Neural progenitor cell (in vitro differentiated cells): ENCODE measurements around the gene GTF3C1. TPM values are rescaled to one million over a fixed set of nuclear protein-coding genes. Genes with fewer than 3 reads are reported as not detected.

Experiments
- DNase-seq: peaks from one replicate; pipeline ENCODE4 v3.0.0-alpha.2; 2016; ENCODE audit warnings: low spot score
- H2AFZ ChIP-seq: fragments of 200-600 bp; sonication (generic); replicated peaks from 2 replicates; pipeline ENCODE4 v1.6.1; 2016; ENCODE audit warnings: antibody characterized with exemption
- H3F3A ChIP-seq: fragments of 200-600 bp; sonication (generic); 2 replicates; pipeline ENCODE4 v1.6.1; 2016; ENCODE audit warnings: antibody characterized with exemption, low read depth
- H3K27ac ChIP-seq: fragments of 200-600 bp; sonication (generic); 2 replicates; pipeline ENCODE4 v1.5.1; 2016; ENCODE audit warnings: mild to moderate bottlenecking
- H3K27me3 ChIP-seq: fragments of 200-600 bp; sonication (generic); 2 replicates; pipeline ENCODE4 v1.6.1; 2016; ENCODE audit warnings: mild to moderate bottlenecking, moderate library complexity
- H3K36me3 ChIP-seq: fragments of 200-600 bp; sonication (generic); 2 replicates; pipeline ENCODE4 v1.5.1; 2016
- H3K4me1 ChIP-seq: fragments of 200-600 bp; sonication (generic); 2 replicates; pipeline ENCODE4 v1.6.1; 2016; ENCODE audit warnings: mixed run types
- H3K4me2 ChIP-seq: fragments of 200-600 bp; sonication (generic); 2 replicates; pipeline ENCODE4 v1.6.1; 2016
- H3K4me3 ChIP-seq: fragments of 200-600 bp; sonication (generic); 2 replicates; pipeline ENCODE4 v1.5.1; 2016
- H3K79me2 ChIP-seq: fragments of 200-600 bp; sonication (generic); 2 replicates; pipeline ENCODE4 v1.6.1; 2016; ENCODE audit warnings: low read depth
- H3K9ac ChIP-seq: fragments of 200-600 bp; sonication (generic); 2 replicates; pipeline ENCODE4 v1.6.1; 2016
- H3K9me3 ChIP-seq: fragments of 200-600 bp; sonication (generic); 2 replicates; pipeline ENCODE4 v1.5.1; 2016; ENCODE audit warnings: low read depth
- H4K20me1 ChIP-seq: fragments of 200-600 bp; sonication (generic); 2 replicates; pipeline ENCODE4 v1.6.1; 2016; ENCODE audit warnings: low read depth
- H3K27ac Mint-ChIP-seq: 3 replicates; pipeline ENCODE4 v1.8.0; 2021; ENCODE audit warnings: mixed read lengths
- H3K27me3 Mint-ChIP-seq: 2 replicates; pipeline ENCODE4 v1.8.0; 2022; ENCODE audit warnings: low read depth, mild to moderate bottlenecking, inconsistent platforms, moderate library complexity, mixed read lengths; ENCODE audit not compliant: insufficient read depth
- H3K36me3 Mint-ChIP-seq: 3 replicates; pipeline ENCODE4 v1.8.0; 2021; ENCODE audit warnings: mixed read lengths
- H3K4me1 Mint-ChIP-seq: 3 replicates; pipeline ENCODE4 v1.8.0; 2021; ENCODE audit warnings: mixed read lengths
- H3K4me3 Mint-ChIP-seq: 3 replicates; pipeline ENCODE4 v1.8.0; 2021; ENCODE audit warnings: mild to moderate bottlenecking, moderate library complexity, mixed read lengths
- H3K9me3 Mint-ChIP-seq: 3 replicates; pipeline ENCODE4 v1.8.0; 2020; ENCODE audit warnings: mixed read lengths
- CTCF ChIP-seq: fragments of 200-600 bp; sonication (generic); IDR thresholded peaks from 2 replicates; pipeline ENCODE4 v1.5.1; 2017; ENCODE audit warnings: antibody characterized with exemption, mild to moderate bottlenecking
- EZH2 ChIP-seq: fragments of 200-600 bp; sonication (generic); IDR thresholded peaks from 2 replicates; pipeline ENCODE4 v1.6.1; 2017; ENCODE audit warnings: antibody characterized with exemption, mild to moderate bottlenecking, moderate library complexity
- EZH2phosphoT487 ChIP-seq: fragments of 200-600 bp; sonication (generic); IDR thresholded peaks from 2 replicates; pipeline ENCODE4 v1.6.1; 2017; ENCODE audit warnings: antibody characterized with exemption
- total RNA-seq: library from RNA; depleted of rRNA; stranded (reverse); fragments of >200 nt; gene quantifications from 2 replicates; pipeline ENCODE4 v1.2.3, GENCODE V29; 2015; ENCODE audit warnings: low replicate concordance

GTF3C1 gene
- total RNA-seq, 1 donor from 2014 or later = 60.9 TPM

GRCh38 chr16:27505297-27506236, 44.1 kb downstream of the GTF3C1 start:
- no peaks in the 10 kb centered on the region for H3K79me2 ChIP-seq
- Mint-ChIP-seq H3K4me1 (no peaks in the 10 kb centered on the region), H3K27me3 (peaks cover 3% of the 10 kb centered on the region), H3K9me3 (no peaks in the 10 kb centered on the region), H3K4me3 (no peak overlapping the region), H3K36me3 (peaks cover 54% of the 10 kb centered on the region), H3K27ac (no peak overlapping the region)
- no peak overlapping the region for H3K9ac ChIP-seq
- no peak overlapping the region for H3K27ac ChIP-seq
- no peak overlapping the region for H2AFZ ChIP-seq
- H3K27me3 ChIP-seq = no peaks in the 10 kb centered on the region
- H3K36me3 ChIP-seq = peaks cover 4% of the 10 kb centered on the region
- no peaks in the 10 kb centered on the region for H3K4me1 ChIP-seq
- no peaks in the 10 kb centered on the region for H3K9me3 ChIP-seq
- no peaks in the 10 kb centered on the region for H3F3A ChIP-seq
- no peak overlapping the region for H3K4me3 ChIP-seq
- no peak for DNase-seq
- no peak for TF ChIP-seq EZH2phosphoT487
- TF ChIP-seq CTCF = no peak
- TF ChIP-seq EZH2 = no peak
- no peak overlapping the region for H3K4me2 ChIP-seq
- H4K20me1 ChIP-seq = no peaks in the 10 kb centered on the region

- Histone ChIP-seq H4K20me1 (no peaks in the 10 kb centered on the region), H3K4me2 (no peak overlapping the region), H3K4me1 (no peaks in the 10 kb centered on the region), H3K36me3 (peaks cover 4% of the 10 kb centered on the region), H2AFZ (no peak overlapping the region), H3K27ac (no peak overlapping the region), H3K9me3 (no peaks in the 10 kb centered on the region), H3K79me2 (no peaks in the 10 kb centered on the region), H3F3A (no peaks in the 10 kb centered on the region), H3K27me3 (no peaks in the 10 kb centered on the region), H3K4me3 (no peak overlapping the region), H3K9ac (no peak overlapping the region)
- Mint-ChIP-seq H3K27me3 (peaks cover 3% of the 10 kb centered on the region), H3K27ac (no peak overlapping the region), H3K4me1 (no peaks in the 10 kb centered on the region), H3K4me3 (no peak overlapping the region), H3K9me3 (no peaks in the 10 kb centered on the region), H3K36me3 (peaks cover 54% of the 10 kb centered on the region)
- no peak for TF ChIP-seq EZH2phosphoT487
- TF ChIP-seq EZH2 = no peak
- no peak for TF ChIP-seq CTCF
- no peak for DNase-seq
These were observed 46.1 kb downstream of the GTF3C1 start for GRCh38 chr16:27503662-27504061.

GRCh38 chr16:27500801-27501200, 48.9 kb downstream of the GTF3C1 start:
- Mint-ChIP-seq H3K36me3 (peaks cover 48% of the 10 kb centered on the region), H3K9me3 (no peaks in the 10 kb centered on the region), H3K27me3 (no peaks in the 10 kb centered on the region), H3K4me3 (no peak overlapping the region), H3K4me1 (no peaks in the 10 kb centered on the region), H3K27ac (no peak overlapping the region)
- no peaks in the 10 kb centered on the region for H3K27me3 ChIP-seq
- H3K9ac ChIP-seq = no peak overlapping the region
- TF ChIP-seq CTCF (no peak), EZH2phosphoT487 (no peak), EZH2 (no peak)
- no peak overlapping the region for H3K27ac ChIP-seq
- no peaks in the 10 kb centered on the region for H3K4me1 ChIP-seq
- no peak for DNase-seq
- H4K20me1 ChIP-seq = no peaks in the 10 kb centered on the region
- no peak overlapping the region for H3K4me3 ChIP-seq
- H3F3A ChIP-seq = no peaks in the 10 kb centered on the region
- peaks cover 4% of the 10 kb centered on the region for H3K36me3 ChIP-seq
- H3K79me2 ChIP-seq = no peaks in the 10 kb centered on the region
- H3K9me3 ChIP-seq = no peaks in the 10 kb centered on the region
- H3K4me2 ChIP-seq = no peak overlapping the region
- no peak overlapping the region for H2AFZ ChIP-seq
